Pancreas (tissue), 10 donors: ENCODE results near the gene ADCY5. TPM values are rescaled to one million over a fixed set of nuclear protein-coding genes. Genes with fewer than 3 reads are reported as not detected.

Experiments
- ATAC-seq, 4 donors: fragments of 200-7000 bp; cut with Tn5 transposase; one replicate each; pipeline versions ENCODE4 v1.8.0 to v1.9.1; 2020; ENCODE audit warnings: mild to moderate bottlenecking in 4 of 4, moderate library complexity in 4 of 4
- DNase-seq, 6 donors: peaks; one replicate each; pipeline ENCODE4 v3.0.0-alpha.2; 2020
- FAIRE-seq: peaks from 2 replicates; lab custom pipeline; 2012; peaks lifted over from hg19 to GRCh38; lab: Jason Lieb, UNC
- H3K27ac ChIP-seq, 4 donors: fragments of 200-600 bp; sonication (generic); 1 replicate in 3 of 4; 2 replicates in 1 of 4; pipeline versions ENCODE4 v1.5.0 to v1.8.0; 2020
- H3K27me3 ChIP-seq, 4 donors: fragments of 200-600 bp; one replicate each; pipeline ENCODE4 v1.8.0; 2021
- H3K36me3 ChIP-seq, 3 donors: fragments of 200-600 bp; sonication (generic) in 1 of 3; one replicate each; pipeline versions ENCODE4 v1.5.0 to v1.8.0; 2020 to 2021
- H3K4me1 ChIP-seq, 3 donors: fragments of 200-600 bp; one replicate each; pipeline ENCODE4 v1.8.0; 2021
- H3K4me3 ChIP-seq, 4 donors: fragments of 200-600 bp; sonication (generic) in 2 of 4; one replicate each; pipeline versions ENCODE4 v1.5.0 to v1.8.0; 2020 to 2021
- H3K9me3 ChIP-seq, 4 donors: fragments of 200-600 bp; one replicate each; pipeline ENCODE4 v1.8.0; 2021
- WGBS, 2 donors: extraction: QIAGEN DNeasy Blood & Tissue Kit; methylation state at CpG; one replicate each; pipeline ENCODE4 v1.1.7; 2013; 5-methylcytosine and 5-hydroxymethylcytosine counted together
- intact Hi-C, 3 donors: fragments of 100-400 bp; cut with DNase I; formaldehyde crosslinking; loops; one replicate each; pipeline versions ENCODE4 v1.11.1 to v1.14.2; 2022
- polyA plus RNA-seq, 2 donors: library from polyadenylated mRNA; stranded (reverse); fragments of 200-250 nt; gene quantifications; one replicate each; pipeline ENCODE4 v1.2.3, GENCODE V29; 2013
- total RNA-seq, 6 donors: library from RNA; stranded (reverse); fragmentation: NEBNext Ultra II Directional in 4 of 6; extraction: Animal tissue kit (Norgen Biotek cat#: 25700) in 4 of 6; gene quantifications; one replicate each; pipeline versions ENCODE4 v1.2.1 to v1.2.4, GENCODE V29; 2021 to 2023
- TF ChIP-seq, protein P1 (sequence below), 4 donors: fragments of 200-600 bp; sonication (generic) in 3 of 4; IDR thresholded peaks; one replicate each; pipeline versions ENCODE4 v1.5.0 to v1.8.0; 2021; ENCODE audit warnings: antibody characterized with exemption in 4 of 4
- donor health status: healthy with polysubstance abuse.
- donor health status: DM: no; HTN: no; CAD: no; lungs with moderate emphysema.
- donor health status: DM: no; HTN: no; CAD: no.
- donor health status: control.
- donor health status: control.
- donor health status: Bipolar disorder and iron deficiency.
- donor health status: DM: yes; HTN: yes; CAD: no.
- donor health status: DM: no; HTN: no; CAD: no.
- donor health status: DM: no; HTN: no; CAD: no.
- donor health status: DM: yes; HTN: yes; CAD: no.

The ADCY5 gene
- total and polyA plus RNA-seq, 8 donors = 6.0 to 13.4 (median 9.6) TPM

DNA sequence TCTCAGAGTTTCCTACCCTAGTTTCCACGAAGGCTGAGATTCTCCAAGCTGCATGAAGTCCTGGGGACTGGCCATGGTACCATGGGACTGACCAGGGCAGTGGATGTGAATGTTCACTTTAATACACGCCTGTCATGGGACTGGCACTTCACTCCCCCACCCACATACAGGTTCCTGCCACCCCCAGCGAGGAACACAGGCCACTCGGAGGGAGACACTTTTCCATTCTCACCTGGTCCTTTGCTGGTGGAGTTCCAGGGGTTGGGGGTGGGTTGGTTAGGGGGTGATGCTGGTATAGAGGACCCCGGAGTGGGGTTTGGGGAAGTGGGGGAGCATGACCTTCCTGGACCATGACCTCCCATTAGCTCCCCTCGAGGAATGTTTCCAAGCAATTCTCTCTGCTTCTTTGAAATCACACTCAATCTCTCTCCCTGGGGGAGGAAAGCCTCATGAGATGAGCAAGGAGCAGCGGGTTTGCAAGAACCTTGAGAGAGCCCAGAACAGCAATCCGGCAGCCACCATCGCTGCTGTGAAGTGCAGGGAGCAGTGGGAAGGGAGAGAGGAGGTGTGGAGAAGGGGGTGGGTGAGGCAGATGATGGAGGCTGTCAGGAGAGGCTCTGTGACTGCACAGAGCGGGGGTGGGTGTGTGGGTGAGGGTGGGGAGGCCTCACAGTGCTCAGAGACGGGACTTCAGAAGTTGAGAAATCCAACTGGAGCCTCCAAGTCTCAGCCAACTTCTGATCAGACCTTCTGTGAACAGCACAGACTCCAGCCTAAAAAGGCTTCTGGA lies 69.7 kb downstream of the ADCY5 start:
- Histone ChIP-seq H3K9me3 (no peaks in the 10 kb centered on the region), H3K4me3 (no peak overlapping the region), H3K36me3 (no peaks in the 10 kb centered on the region), H3K27me3 (no peaks in the 10 kb centered on the region), H3K27ac (no peak overlapping the region), H3K4me1 (no peaks in the 10 kb centered on the region)
- TF ChIP-seq, protein P1, sequence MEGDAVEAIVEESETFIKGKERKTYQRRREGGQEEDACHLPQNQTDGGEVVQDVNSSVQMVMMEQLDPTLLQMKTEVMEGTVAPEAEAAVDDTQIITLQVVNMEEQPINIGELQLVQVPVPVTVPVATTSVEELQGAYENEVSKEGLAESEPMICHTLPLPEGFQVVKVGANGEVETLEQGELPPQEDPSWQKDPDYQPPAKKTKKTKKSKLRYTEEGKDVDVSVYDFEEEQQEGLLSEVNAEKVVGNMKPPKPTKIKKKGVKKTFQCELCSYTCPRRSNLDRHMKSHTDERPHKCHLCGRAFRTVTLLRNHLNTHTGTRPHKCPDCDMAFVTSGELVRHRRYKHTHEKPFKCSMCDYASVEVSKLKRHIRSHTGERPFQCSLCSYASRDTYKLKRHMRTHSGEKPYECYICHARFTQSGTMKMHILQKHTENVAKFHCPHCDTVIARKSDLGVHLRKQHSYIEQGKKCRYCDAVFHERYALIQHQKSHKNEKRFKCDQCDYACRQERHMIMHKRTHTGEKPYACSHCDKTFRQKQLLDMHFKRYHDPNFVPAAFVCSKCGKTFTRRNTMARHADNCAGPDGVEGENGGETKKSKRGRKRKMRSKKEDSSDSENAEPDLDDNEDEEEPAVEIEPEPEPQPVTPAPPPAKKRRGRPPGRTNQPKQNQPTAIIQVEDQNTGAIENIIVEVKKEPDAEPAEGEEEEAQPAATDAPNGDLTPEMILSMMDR (IDR thresholded peaks at IDR 0.05) = no peak
- 79 to 87% methylated on average over 11 of the region's 11 CpGs for WGBS, 2 donors
- FAIRE-seq (no peak), DNase-seq (no peak), ATAC-seq (no peak)
- intact Hi-C loops = no loop called here

DNA sequence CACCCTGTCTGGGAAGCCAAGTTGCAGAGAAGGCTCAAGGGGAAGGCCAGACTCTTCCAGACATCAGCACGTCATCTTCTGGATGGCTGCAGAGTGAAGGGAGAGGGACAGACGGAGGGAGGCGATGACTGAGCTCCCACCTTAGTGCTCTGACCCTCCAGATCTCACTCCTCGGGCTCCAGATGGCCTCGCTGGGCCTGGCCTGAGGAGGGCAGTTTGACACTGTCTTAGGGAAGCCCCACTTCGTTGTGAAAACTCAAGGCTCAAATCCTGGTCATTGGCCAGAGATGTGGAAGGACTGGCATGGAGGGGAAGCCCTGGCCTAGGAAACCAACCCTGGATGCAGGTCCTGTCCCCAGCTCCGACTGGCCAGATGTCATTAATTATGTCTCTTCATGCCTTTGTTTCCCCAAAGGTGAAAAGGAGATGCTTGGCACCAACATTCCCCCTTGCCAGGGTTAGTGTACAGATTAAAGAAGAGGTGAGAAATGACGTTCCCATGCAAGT lies 70.4 kb downstream of the ADCY5 start:
- intact Hi-C loops = no loop called here
- no peaks in the 10 kb centered on the region for H3K36me3 ChIP-seq
- TF ChIP-seq, protein P1 (IDR thresholded peaks at IDR 0.05) = no peak
- DNase-seq = no peak
- FAIRE-seq = no peak
- ATAC-seq = no peak
- H3K4me3 ChIP-seq = no peak overlapping the region
- H3K27me3 ChIP-seq = no peaks in the 10 kb centered on the region
- no peaks in the 10 kb centered on the region for H3K4me1 ChIP-seq
- no peak overlapping the region for H3K27ac ChIP-seq
- H3K9me3 ChIP-seq = no peaks in the 10 kb centered on the region
- 74 to 80% methylated on average over 8 of the region's 8 CpGs for WGBS, 2 donors

DNA sequence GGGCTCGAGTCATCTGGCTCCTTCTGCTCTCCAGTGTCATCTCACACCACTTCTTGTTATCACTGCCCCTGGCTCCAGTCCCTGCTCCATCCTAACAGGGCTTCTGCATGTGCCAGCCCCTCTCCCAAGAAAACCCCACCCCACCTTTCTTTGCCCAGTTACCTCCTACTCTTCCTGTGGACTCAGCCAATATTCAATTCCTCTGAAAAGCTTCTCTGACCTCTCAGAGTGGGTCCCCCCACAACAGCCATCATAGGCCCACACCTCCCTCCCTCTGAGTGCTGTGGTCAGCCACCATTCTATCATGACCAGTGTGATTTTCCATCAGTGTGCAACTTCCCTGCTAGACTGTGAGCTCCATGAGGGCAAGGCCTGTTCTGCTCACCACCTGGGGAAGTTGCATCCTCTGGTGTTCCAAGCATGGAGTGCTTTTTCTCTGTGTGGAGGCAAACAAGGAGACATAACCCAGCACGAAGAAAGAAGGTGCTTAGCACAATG lies 71.6 kb downstream of the ADCY5 start:
- Histone ChIP-seq H3K9me3 (no peaks in the 10 kb centered on the region), H3K4me3 (no peak overlapping the region), H3K27ac (no peak overlapping the region), H3K36me3 (no peaks in the 10 kb centered on the region), H3K4me1 (no peaks in the 10 kb centered on the region), H3K27me3 (no peaks in the 10 kb centered on the region)
- 55 to 75% methylated on average over 2 of the region's 2 CpGs for WGBS, 2 donors
- TF ChIP-seq, protein P1 (IDR thresholded peaks at IDR 0.05) = no peak
- no peak for DNase-seq
- ATAC-seq = no peak
- intact Hi-C loops = no loop called here
- FAIRE-seq = no peak

DNA sequence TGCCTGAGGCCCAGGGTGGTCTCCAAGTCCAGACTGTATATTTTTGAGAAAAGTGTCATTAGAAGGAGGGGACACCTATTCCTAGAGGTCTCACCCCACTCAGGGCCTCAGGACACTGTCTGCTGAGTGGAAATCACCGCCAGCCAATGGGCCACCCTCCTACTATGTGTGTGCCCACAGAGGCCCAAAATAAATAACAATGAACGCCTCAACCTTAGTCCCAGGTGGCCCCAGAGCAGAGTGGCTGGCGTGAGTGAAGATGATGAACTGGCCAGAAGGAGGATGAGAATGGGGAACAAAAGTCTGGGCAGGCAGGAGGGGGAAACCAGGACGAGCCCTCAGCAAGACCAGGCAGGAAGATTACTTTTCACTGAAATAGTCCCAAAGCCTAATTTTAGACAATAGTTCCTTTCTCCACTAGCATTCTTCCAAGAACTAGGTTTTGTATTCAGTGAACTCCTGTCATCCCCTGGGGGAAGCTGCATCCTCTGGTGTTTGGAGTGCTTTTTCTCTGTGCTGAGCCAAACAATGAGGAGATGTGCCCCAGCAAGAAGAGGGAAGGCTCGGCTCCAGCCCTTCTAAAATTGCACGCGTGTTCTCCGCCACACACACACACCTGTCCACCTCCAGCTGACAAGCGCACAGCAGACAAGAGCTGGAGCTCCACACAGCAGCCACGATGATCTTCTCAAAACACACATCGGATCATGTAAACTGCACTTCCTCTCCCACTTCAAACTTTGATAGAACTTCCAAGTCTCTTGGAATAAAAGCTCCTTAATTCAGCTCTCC lies 72.2 kb downstream of the ADCY5 start:
- no peak for DNase-seq
- Histone ChIP-seq H3K27ac (no peak overlapping the region), H3K4me1 (no peaks in the 10 kb centered on the region), H3K9me3 (no peaks in the 10 kb centered on the region), H3K36me3 (no peaks in the 10 kb centered on the region), H3K27me3 (no peaks in the 10 kb centered on the region), H3K4me3 (no peak overlapping the region)
- no peak for ATAC-seq
- WGBS, 2 donors = 69 to 79% methylated on average over 11 of the region's 11 CpGs
- intact Hi-C loops = no loop called here
- TF ChIP-seq, protein P1 (IDR thresholded peaks at IDR 0.05) = no peak
- FAIRE-seq = no peak
